HG03571 (cell line): Measurements from ENCODE around the gene LAMB1.

Experiments used
- ATAC-seq: cut with Tn5 transposase; IDR thresholded peaks from one replicate; pipeline ENCODE4 v1.9.1; 2021; ENCODE audit not compliant: unreplicated experiment

LAMB1 gene

DNA sequence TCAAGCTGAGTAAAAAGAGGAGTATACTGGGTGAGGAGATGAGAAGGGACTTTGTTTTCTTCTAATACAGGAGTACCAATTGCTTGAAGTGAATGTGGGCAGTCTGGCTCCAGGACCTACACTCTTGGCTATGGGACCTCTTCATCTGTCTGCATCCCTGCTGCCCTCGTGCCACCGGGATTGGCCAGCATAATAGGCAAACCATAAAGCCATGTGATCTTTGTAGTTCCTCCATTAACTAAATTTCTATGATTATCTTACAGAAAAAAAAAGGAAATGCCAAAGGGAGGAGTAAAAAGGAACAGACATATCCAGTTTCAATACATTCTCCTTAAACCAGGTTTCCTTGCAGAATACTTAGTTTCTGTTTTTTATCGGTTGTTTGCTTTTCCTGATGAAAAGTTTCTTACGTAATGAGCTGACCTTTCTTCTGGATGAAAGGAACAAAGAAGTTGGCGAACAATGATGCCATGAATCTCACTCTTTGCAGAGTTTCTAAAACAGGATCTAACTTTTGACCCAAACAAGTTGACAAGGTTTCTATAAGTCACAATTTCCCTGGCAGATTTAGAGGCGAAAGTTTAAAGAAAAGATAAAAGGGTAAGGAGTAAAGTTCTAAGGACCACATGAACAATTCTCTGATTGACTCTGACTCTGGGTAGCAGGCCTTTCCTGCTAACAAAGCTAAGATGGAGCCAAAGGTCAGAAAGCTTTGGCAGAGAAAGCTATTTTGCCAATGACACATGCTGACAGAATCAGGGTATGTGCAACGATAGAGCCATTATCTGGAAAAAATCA lies 54.1 kb downstream of the LAMB1 start:
- ATAC-seq = no peak

DNA sequence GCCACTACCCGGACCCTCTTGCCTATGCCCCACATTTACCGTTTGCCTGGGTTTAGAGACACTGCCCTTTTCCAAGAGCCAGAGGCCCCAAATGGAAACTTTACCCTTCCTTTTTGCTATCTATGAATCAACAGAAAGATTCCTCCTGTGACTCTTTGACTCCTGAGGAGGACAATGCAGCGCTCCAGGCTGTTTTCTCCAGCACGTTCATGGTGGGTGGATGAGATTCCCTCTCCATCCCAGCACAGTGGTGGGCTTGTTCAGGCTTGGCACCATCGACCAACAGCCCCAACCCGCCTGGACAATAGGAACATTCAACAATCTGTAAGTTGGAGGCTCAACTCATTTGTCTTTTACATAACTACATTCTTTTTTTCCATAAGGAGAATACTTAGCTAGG lies 56.1 kb downstream of the LAMB1 start:
- ATAC-seq = no peak

- no peak for ATAC-seq
Measured at GRCh38 chr7:107946451-107946850, 56.5 kb downstream of the LAMB1 start.

- no peak for ATAC-seq
Measured at GRCh38 chr7:107945332-107945731, 57.6 kb downstream of the LAMB1 start.

- ATAC-seq = no peak
Measured at GRCh38 chr7:107944411-107945169, 58.4 kb downstream of the LAMB1 start.

- no peak for ATAC-seq
Measured at GRCh38 chr7:107943018-107943417, 59.9 kb downstream of the LAMB1 start.

DNA sequence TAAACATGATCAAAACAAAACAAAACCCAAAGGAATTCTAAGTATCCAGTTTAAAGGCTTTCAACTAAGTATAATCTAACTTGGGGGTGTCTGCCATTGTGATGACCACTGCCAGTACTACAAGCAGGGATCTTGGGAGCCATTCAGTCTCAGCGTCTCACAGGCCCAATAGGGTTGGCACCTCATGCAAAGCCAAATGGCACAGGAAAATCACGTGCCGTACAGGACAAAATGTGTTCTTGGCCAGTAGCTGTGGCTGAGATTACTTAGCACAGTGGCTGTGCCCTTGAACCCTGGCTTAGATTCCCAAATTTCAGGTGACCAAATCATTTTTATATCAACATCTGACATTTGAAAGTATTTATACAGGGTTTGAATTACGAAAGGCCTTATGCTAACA lies 62.0 kb downstream of the LAMB1 start:
- ATAC-seq = no peak

DNA sequence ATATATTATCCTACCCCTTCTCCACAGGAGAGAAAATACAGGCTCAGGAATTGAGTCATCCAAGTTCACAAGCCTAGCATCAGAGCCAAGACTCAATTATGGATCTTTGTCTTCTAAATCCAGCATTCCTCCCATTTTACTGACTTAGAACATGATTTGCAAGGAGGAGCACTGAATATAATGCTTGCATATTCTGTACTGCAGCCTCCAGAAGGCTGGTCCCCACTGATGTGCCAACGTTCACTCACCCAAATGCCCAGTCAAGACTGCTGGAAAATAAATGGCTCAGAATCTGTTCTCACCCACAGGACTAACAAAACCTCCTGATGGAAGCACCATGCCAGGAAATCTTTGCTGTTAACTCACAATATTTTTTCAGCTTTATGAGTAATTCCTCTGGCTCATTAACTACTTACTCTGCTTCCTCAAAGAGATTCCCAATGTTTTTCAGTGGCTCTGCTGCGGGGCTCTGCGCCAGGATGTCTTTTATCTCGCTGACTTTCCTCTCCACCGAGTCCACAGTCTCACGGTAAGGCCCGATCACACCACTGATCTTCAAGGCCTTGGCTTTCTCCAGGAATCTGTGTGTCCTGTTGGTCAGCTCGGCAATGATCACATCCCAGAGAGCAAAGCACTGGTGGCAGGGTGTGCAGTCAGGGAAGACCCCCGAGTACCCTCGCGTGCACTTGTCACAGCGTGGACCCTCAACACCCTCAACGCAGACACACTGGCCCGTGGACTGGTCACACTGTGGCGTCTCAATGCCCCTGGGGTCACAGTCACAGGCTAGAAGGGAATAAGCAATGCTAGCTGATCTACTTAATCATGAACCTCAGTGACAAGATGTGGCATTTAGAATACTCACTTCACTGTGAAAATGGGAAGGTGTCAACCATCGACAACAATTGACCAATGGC lies 63.1 kb downstream of the LAMB1 start:
- ATAC-seq = no peak

GRCh38 chr7:107938456-107939250 lies 64.3 kb downstream of the LAMB1 start:
- no peak for ATAC-seq

GRCh38 chr7:107937531-107937930 lies 65.4 kb downstream of the LAMB1 start:
- no peak for ATAC-seq

- no peak for ATAC-seq
Measured at GRCh38 chr7:107936312-107936711, 66.6 kb downstream of the LAMB1 start.

- ATAC-seq = no peak
Measured at GRCh38 chr7:107934991-107935770, 67.8 kb downstream of the LAMB1 start.

DNA sequence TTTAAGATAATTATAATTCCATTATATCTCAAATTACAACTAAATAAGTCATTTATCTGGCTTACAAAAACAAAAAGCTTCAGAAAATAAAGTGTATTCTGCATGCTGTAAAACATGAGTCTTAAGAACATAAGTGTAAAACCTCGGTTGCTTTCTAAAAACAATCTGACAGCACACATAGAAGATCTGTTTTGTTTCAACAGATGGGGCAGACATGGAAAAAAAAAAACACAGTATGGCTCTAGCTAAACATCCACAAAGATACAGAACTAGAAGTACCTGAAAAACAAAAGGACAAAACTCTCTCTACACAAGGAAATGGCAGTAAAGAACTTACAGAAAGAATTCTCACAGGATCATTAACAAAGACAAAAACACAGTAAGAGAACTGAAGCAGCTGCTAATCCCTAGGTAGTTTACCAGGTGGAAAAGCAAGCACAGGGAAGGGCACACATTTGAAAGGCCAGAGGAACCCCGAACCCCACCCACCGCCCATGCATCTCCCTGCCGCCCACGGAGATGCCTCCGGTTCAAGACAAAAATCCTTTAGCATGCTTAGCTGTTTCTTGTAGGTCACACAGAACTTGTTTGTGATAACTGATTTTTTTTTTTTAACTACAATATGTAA lies 69.5 kb downstream of the LAMB1 start:
- no peak for ATAC-seq

DNA sequence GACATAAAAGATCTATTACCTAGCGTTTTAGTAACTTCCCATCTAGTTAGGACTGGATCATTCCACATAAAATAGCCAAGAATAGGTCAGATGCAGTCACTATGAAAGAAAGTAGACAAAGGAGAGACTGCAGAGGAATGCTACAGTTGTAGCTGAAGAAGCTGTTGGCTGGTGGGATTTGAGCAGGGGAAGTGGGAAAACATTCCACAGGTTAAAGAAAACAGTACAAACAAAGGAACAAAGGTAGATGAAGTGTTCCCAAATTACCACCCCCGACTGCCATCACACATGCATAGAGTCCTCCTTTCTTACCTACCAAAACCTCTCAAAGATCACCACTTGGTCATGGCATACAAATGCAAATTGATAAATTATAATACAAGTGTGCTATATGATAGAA lies 70.2 kb downstream of the LAMB1 start:
- no peak for ATAC-seq

DNA sequence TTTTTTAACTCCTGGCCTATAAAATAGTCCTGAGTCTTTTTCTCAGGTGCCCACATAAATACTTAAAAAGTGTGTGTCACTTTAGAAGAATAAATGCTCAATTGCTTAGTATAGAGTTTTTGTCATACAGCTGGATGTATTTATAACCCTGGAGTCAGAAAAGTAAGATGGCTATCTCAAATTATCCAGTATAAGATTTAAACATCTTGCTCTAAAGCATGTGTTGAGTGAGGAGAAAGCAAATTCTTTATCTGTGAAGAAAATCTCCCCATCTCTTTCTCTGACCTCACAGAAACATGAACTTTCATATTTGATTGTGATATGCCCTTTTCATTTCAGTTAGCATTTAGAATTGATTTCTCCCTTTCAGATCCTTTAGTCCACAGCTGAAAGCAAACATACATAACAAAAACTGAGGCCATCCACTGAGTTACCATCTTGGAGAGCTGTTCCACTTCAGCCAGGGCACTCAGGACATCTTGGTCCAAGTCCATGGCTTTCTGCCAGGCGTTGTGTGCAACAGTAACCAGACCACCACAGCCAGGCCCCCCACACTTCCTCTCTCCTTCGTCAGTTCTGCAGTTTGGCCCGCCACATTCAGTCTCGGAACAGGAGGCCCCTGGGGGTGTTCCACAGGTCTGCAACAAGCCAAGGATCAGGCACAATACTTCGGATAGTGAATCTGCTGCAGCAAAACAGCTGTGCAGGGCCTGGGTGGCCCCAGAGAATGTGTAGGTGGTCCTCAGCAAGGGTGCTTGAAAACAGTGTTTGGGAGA lies 71.0 kb downstream of the LAMB1 start:
- ATAC-seq = no peak

DNA sequence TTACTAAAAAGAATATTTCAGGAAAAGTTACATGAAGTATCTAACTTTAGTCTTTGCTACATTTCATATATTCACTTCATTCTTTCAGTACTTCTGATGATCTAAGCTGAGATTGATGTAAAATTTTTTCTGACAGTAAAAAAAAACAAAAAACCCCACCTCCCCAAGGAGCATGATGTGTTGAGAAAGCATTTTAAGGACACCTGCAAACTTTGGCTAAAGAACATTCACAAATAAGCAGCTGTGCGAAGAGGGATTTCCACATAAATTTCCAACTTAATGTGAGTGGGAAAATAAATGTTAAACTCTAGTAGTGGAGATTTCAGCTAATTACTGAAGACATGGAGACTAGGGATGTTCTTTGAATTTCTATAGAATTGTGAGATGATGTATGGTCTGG lies 76.5 kb downstream of the LAMB1 start:
- ATAC-seq = no peak

- ATAC-seq = peak; percentile 92
Measured at GRCh38 chr7:107924841-107925504, 78.0 kb downstream of the LAMB1 start.

DNA sequence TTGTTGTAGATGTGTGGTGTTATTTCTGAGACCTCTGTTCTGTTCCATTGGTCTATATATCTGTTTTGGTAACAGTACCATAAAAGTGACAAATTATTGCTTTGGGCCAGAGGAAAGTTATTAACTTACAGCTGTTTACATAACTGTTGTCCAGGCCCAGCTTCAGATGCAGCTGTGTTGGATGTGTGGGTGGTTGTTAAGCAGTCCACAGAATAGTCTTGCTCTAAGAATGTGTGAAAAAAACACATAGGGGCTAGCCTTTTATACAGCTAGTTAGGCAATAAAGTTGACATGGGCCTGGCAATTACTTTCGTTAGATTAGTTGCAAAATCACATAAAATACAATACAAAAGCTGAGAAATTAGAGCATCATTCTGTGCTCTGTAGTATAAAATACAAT lies 80.1 kb downstream of the LAMB1 start:
- no peak for ATAC-seq
